ENCODE data around the gene ZDHHC18. TPM values are rescaled to one million over a fixed set of nuclear protein-coding genes. Genes with fewer than 3 reads are reported as not detected.
A peak's percentile ranks its signal among the peaks of the same experiment; 100 is the strongest.

The ZDHHC18 gene
- polyA plus RNA-seq, 4 donors, result 20.0 to 29.3 (median 21.3) TPM

- DNase-seq (ENCODE audit: low read depth in 4 of 4, low spot score in 2 of 4), result peak in 3 of 4 donors; percentile 68 to 78 (median 73)
Observed at GRCh38 chr1:26889551-26890466, 63.3 kb downstream of the ZDHHC18 start, which contains the start of gene GPN2. TSS of gene GPN2 (minus strand) at chr1:26890283. CDS start at chr1:26890096, 187 bp downstream.

- no peak for DNase-seq (ENCODE audit: low read depth in 4 of 4, low spot score in 2 of 4)
Observed at GRCh38 chr1:26890467-26890796, 63.9 kb downstream of the ZDHHC18 start.

GRCh38 chr1:26894263-26894662 lies 67.8 kb downstream of the ZDHHC18 start:
- no peak for DNase-seq (ENCODE audit: low read depth in 4 of 4, low spot score in 2 of 4)

DNA sequence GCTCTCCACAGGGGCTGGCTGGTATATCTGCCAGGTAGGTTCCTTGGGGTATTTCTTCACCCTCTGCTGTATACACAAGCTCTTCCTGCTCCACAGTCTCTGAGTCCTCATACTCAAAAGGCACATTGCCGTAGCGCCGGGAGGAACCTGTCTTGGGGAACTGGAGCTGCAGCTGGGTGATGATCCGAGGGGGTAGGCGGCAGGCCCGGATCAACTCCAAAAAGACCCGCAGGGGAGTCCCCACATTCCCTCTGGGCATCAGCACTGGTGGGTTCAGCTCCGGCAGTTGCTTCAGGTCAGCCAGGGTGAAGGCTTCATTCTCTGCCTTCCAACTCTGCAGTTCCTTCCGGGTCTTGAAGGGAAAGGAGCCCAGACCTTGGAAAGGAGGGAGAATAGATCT lies 70.9 kb downstream of the ZDHHC18 start:
- no peak for DNase-seq (ENCODE audit: low read depth in 4 of 4, low spot score in 2 of 4)

GRCh38 chr1:26900001-26900814 lies 73.7 kb downstream of the ZDHHC18 start, which contains the start of gene GPATCH3:
TSS of gene GPATCH3 (minus strand) at chr1:26900467. CDS start at chr1:26900442, 25 bp downstream.
- DNase-seq (ENCODE audit: low read depth in 4 of 4, low spot score in 2 of 4), result peak; percentile 85 to 91 (median 88)

DNA sequence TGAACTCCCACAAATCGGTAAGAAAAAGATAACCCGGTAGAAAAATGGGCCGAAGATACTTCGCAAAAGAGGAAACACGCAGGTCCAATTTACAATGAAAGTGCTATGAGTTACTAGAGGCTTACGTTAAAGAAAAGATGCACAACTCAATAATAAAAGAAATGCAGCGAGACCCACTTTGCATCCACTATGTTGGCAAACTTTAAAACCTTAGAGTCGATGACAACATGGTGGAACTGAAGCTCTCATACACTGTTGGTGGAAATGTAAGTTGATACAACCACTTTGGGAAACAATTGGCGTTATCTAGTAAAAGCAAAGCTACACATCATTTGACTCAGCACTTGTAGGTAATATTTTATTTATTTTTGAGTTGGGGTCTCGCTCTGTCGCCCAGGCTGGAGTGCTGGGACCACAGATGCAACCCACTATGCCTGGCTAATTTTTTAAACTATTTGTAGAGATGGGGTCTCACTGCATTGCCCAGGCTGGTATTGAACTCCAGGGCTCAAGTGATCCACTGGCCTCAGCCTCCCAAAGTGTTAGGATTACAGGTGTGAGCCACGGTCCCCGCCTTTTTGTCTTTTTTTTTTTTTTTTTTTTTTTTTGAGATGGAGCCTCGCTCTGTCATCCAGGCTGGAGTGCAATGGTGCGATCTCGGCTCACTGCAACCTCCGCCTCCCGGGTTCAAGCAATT lies 74.5 kb downstream of the ZDHHC18 start:
- no peak for DNase-seq (ENCODE audit: low read depth in 4 of 4, low spot score in 2 of 4)

Other genes starting within 250 kb of the ZDHHC18 start
- gene ARID1A, start 130.7 kb upstream of the ZDHHC18 start, polyA plus RNA-seq (ENCODE audit: insufficient read length in 4 of 4), result 100 to 1,000 TPM in 2 of 4 donors, 10 to 100 TPM in 2; 79.0 to 142 (median 92.1) TPM
- 10 to 100 TPM; 16.8 to 19.6 (median 17.6) TPM for gene PIGV, start 38.7 kb upstream of the ZDHHC18 start, polyA plus RNA-seq (ENCODE audit: insufficient read length in 4 of 4)
- 1 to 10 TPM in 1 of 4 donors, under 1 TPM in 3; 0.41 to 1.1 (median 0.56) TPM for gene SFN, start 36.5 kb downstream of the ZDHHC18 start, polyA plus RNA-seq (ENCODE audit: insufficient read length in 4 of 4)
- 10 to 100 TPM; 28.2 to 35.7 (median 33.7) TPM for gene GPN2, start 63.6 kb downstream of the ZDHHC18 start, polyA plus RNA-seq (ENCODE audit: insufficient read length in 4 of 4)
- gene GPATCH3, start 73.8 kb downstream of the ZDHHC18 start, polyA plus RNA-seq (ENCODE audit: insufficient read length in 4 of 4), result 10 to 100 TPM; 15.1 to 17.0 (median 16.0) TPM
- 1 to 10 TPM; 1.1 to 1.9 (median 1.5) TPM for gene NR0B2, start 87.3 kb downstream of the ZDHHC18 start, polyA plus RNA-seq (ENCODE audit: insufficient read length in 4 of 4)
- gene NUDC, start 95.1 kb downstream of the ZDHHC18 start, polyA plus RNA-seq (ENCODE audit: insufficient read length in 4 of 4), result 10 to 100 TPM; 81.4 to 98.6 (median 94.9) TPM
- gene KDF1, start 133.8 kb downstream of the ZDHHC18 start, polyA plus RNA-seq (ENCODE audit: insufficient read length in 4 of 4), result 10 to 100 TPM in 2 of 4 donors, 1 to 10 TPM in 2; 8.8 to 11.7 (median 10.3) TPM
- 1 to 10 TPM; 5.6 to 8.2 (median 7.0) TPM for gene TRNP1, start 167.0 kb downstream of the ZDHHC18 start, polyA plus RNA-seq (ENCODE audit: insufficient read length in 4 of 4)
- 1 to 10 TPM; 1.0 to 1.5 (median 1.3) TPM for gene TENT5B, start 186.2 kb downstream of the ZDHHC18 start, polyA plus RNA-seq (ENCODE audit: insufficient read length in 4 of 4)

Data from left renal cortex interstitium (tissue), 4 donors.